GM18858 (cell line): ENCODE results near the gene FLNB.

Source experiments
- ATAC-seq: cut with Tn5 transposase; IDR thresholded peaks from one replicate; pipeline ENCODE4 v1.9.1; 2021; ENCODE audit not compliant: unreplicated experiment

FLNB gene

GRCh38 chr3:58008141-58009025, at the start of gene FLNB:
Gene FLNB, plus strand, starts transcription at chr3:58008422. Its CDS starts 143 bp downstream, at chr3:58008565.
- ATAC-seq: peak; percentile 40

GRCh38 chr3:57958642-57959422, 49.4 kb upstream of the FLNB start:
- no peak for ATAC-seq

- ATAC-seq: no peak
These were observed 48.6 kb upstream of the FLNB start for GRCh38 chr3:57959423-57960173.

GRCh38 chr3:57960174-57960505, 48.1 kb upstream of the FLNB start:
- no peak for ATAC-seq

GRCh38 chr3:57961177-57961827, 46.9 kb upstream of the FLNB start:
- ATAC-seq: no peak

- no peak for ATAC-seq
These were observed 46.3 kb upstream of the FLNB start for GRCh38 chr3:57961828-57962447.

- ATAC-seq: no peak
These were observed 45.8 kb upstream of the FLNB start for GRCh38 chr3:57962448-57962834.

GRCh38 chr3:57963811-57964346, 44.3 kb upstream of the FLNB start:
- ATAC-seq: no peak

GRCh38 chr3:57966829-57967228, 41.4 kb upstream of the FLNB start:
- ATAC-seq: no peak

GRCh38 chr3:57967590-57967989, 40.6 kb upstream of the FLNB start:
- ATAC-seq: no peak

- no peak for ATAC-seq
These were observed 39.7 kb upstream of the FLNB start for GRCh38 chr3:57968501-57968900.

GRCh38 chr3:57971975-57972374, 36.2 kb upstream of the FLNB start:
- ATAC-seq: no peak

GRCh38 chr3:57972531-57973111, 35.6 kb upstream of the FLNB start:
- ATAC-seq: no peak

- no peak for ATAC-seq
These were observed 34.3 kb upstream of the FLNB start for GRCh38 chr3:57973715-57974477.

GRCh38 chr3:57974796-57975388, 33.3 kb upstream of the FLNB start:
- ATAC-seq: no peak

GRCh38 chr3:57977818-57978235, 30.4 kb upstream of the FLNB start:
- ATAC-seq: no peak

- ATAC-seq: no peak
These were observed 29.9 kb upstream of the FLNB start for GRCh38 chr3:57978316-57978715.

GRCh38 chr3:57980416-57980815, 27.8 kb upstream of the FLNB start:
- no peak for ATAC-seq
